SW480 (cell line): ENCODE results near the gene NOTCH2.

Source experiments
- DNase-seq: peaks from one replicate; pipeline ENCODE4 v3.0.0-alpha.2; 2016; ENCODE audit warnings: low spot score

Gene NOTCH2

GRCh38 chr1:119975006-119975405 is 94.5 kb downstream of the NOTCH2 start:
- DNase-seq, result no peak

- no peak for DNase-seq
Observed at GRCh38 chr1:119974013-119974412, 95.4 kb downstream of the NOTCH2 start.

GRCh38 chr1:119971710-119972570 is 97.5 kb downstream of the NOTCH2 start:
- no peak for DNase-seq

- DNase-seq, result no peak
Observed at GRCh38 chr1:119968601-119969000, 100.9 kb downstream of the NOTCH2 start.

GRCh38 chr1:119968068-119968492 is 101.4 kb downstream of the NOTCH2 start:
- DNase-seq, result peak; percentile 47

GRCh38 chr1:119966681-119967080 is 102.8 kb downstream of the NOTCH2 start:
- no peak for DNase-seq

GRCh38 chr1:119966020-119966419 is 103.4 kb downstream of the NOTCH2 start:
- no peak for DNase-seq

GRCh38 chr1:119964673-119965363 is 104.6 kb downstream of the NOTCH2 start:
- no peak for DNase-seq

- DNase-seq, result no peak
Observed at GRCh38 chr1:119962296-119962968, 107.0 kb downstream of the NOTCH2 start.

GRCh38 chr1:119960501-119960900 is 109.0 kb downstream of the NOTCH2 start:
- DNase-seq, result no peak

GRCh38 chr1:119959268-119960220 is 109.9 kb downstream of the NOTCH2 start:
- no peak for DNase-seq

- no peak for DNase-seq
Observed at GRCh38 chr1:119958223-119958622, 111.2 kb downstream of the NOTCH2 start.

GRCh38 chr1:119956306-119956705 is 113.2 kb downstream of the NOTCH2 start:
- DNase-seq, result no peak

- no peak for DNase-seq
Observed at GRCh38 chr1:119954476-119955422, 114.7 kb downstream of the NOTCH2 start.

- no peak for DNase-seq
Observed at GRCh38 chr1:119953266-119953998, 116.0 kb downstream of the NOTCH2 start.

GRCh38 chr1:119952496-119952895 is 117.0 kb downstream of the NOTCH2 start:
- DNase-seq, result no peak

- DNase-seq, result peak; percentile 53
Observed at GRCh38 chr1:119948342-119949214, 120.9 kb downstream of the NOTCH2 start.

- DNase-seq, result no peak
Observed at GRCh38 chr1:119947468-119947867, 122.0 kb downstream of the NOTCH2 start.

GRCh38 chr1:119946724-119947123 is 122.7 kb downstream of the NOTCH2 start:
- DNase-seq, result no peak
